GM21737 (cell line): ENCODE data around the gene PDCD5.
"Not testable (repeated sequence)": the region's sequence is repeated elsewhere in the genome, so short reads cannot be mapped to it uniquely, and the experiment has no call there.

Experiments
- ATAC-seq: cut with Tn5 transposase; IDR thresholded peaks from one replicate; pipeline ENCODE4 v1.9.1; 2021; ENCODE audit warnings: mild to moderate bottlenecking, moderate library complexity; ENCODE audit not compliant: unreplicated experiment

The PDCD5 gene, protein sequence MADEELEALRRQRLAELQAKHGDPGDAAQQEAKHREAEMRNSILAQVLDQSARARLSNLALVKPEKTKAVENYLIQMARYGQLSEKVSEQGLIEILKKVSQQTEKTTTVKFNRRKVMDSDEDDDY

DNA sequence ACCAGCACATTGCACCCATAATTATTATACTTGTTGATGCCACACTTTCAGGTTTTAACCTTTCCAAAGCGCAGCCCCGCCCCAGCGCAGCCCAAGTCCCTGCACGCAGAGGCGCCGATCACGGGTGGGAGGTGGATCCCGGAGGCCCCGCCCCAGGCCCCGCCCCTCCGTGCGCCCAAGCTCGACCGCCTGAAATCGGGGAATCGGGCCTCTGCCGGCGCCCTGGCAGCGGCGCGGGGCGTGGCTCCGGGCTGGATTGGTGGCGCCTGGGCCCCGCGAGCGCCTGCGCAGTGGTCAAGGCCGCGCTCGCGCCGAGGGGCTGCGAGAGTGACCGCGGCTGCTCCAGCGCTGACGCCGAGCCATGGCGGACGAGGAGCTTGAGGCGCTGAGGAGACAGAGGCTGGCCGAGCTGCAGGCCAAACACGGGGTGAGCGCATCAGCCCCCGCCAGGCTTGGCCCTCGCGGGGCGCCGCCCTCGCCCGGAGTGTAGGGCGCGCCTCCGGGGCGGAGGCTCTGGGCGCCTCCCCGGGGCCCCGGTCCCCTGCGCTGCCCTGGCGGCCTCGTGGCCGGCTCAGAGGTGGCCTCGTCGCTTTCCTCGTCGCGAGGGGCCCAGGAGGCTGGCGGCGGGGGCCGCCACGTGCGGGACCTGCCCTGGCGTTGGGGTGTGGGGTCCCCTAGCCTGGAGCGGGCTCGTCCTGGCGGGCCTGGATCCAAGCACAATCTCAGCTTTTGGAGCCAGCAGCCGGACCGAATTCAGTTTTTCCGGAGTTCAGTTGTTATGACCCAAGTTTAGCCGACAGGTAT, at the start of gene PDCD5:
Gene PDCD5, plus strand, starts transcription at position 290 of the 804 bp plus-strand sequence. Its CDS starts 72 bp downstream, at position 362.
- peak; percentile 88 for ATAC-seq

DNA sequence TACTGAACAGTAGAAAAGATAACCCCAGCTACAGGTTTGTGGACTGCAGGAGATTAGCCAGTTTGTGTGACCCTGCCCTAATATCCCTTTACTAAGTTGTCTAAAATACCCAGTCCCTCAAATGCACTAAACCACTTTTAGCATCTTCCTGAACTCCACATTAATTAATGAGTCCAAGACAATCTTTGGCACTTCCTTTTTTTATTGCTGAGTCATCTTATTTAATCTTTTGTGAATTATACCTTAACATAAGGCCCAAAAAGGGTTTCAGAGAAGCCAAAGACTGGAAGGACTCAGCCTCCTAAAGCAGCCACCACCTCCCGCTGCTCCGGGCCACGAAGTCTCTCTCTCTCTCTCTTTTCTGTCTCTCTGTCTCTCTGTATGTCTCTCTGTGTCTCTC, 48.8 kb upstream of the PDCD5 start:
- no peak for ATAC-seq

DNA sequence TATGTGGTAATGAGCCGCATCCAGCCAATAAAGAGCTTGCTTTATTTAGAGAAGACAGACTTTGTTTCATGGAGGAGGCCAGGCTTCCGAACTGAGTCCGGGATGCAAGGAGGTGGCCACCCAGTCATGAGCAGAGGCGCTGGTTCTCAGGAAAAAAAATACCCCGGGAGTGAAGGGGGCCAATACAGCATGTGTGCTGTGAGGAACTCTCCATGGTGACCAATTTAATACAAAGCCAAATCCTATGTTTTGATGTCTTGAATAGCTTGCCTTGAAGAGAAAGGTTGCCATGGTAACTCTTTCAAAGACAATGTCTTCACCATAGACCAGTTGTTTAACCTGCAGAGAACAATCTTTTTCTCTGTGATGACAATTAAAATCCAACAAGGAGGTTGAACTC, 43.4 kb upstream of the PDCD5 start:
- no peak for ATAC-seq

DNA sequence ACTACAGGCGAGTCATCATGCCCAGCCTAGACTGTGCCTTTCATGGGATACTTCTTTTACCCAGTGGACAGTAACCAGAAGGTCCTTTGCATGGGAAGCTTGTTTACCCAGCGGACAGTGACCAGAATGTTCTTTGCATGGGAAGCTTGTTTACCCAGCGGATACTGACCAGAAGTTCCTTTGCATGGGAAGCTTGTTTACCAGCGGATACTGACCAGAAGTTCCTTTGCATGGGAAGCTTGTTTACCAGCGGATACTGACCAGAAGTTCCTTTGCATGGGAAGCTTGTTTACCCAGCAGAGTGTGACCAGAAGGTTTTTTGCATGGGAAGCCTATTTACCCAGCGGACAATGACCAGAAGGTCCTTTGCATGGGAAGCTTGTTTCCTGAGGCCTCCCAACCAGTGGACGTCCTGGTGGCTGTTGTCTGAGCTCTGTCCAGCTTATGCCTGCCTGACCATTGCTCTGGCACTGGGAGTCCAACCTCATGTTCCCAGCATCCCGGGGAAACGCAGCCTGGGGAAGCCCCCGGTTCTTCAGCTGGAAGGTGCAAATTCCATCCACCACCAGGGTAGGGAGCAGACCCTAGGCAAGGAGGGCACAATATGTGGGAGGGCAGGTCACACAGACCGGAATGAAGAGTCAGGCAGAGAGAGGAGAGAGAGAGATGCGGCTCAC, 41.6 kb upstream of the PDCD5 start:
- no peak for ATAC-seq

DNA sequence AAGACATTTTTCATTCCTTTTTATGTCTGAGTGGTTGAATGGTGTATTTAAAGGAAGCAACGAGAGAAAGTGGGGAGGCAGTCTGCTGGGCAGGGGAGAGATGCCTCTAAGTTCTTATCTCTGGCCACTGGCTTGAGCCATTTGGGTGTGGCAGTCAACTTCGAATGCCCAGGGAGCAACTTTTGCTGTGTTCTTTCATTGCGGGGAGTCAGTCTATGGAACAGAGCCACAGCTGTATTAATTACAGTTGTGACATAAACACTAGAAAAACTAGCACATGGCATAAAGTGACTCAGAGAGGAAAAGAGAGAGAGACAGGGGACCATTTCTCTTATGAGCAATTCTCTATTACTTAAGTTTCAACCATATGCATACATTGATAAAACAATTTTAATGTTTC, 40.4 kb upstream of the PDCD5 start:
- ATAC-seq = no peak

DNA sequence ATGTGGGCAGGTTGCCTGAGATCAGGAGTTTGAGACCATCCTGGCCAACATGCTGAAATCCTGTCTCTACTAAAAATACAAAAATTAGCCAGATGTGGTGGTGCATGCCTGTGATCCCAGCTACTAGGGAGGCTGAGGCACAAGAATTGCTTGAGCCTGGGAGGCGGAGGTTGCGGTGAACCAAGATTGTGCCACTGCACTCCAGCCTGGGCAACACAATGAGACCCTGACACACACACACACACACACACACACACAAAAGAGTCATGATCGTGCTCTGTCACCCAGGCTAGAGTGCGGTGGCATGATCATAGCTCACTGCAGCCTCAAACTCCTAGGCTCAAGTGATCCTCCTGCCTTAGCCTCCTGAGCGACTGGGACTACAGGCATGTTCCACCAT, 39.6 kb upstream of the PDCD5 start:
- not testable (repeated sequence) for ATAC-seq

DNA sequence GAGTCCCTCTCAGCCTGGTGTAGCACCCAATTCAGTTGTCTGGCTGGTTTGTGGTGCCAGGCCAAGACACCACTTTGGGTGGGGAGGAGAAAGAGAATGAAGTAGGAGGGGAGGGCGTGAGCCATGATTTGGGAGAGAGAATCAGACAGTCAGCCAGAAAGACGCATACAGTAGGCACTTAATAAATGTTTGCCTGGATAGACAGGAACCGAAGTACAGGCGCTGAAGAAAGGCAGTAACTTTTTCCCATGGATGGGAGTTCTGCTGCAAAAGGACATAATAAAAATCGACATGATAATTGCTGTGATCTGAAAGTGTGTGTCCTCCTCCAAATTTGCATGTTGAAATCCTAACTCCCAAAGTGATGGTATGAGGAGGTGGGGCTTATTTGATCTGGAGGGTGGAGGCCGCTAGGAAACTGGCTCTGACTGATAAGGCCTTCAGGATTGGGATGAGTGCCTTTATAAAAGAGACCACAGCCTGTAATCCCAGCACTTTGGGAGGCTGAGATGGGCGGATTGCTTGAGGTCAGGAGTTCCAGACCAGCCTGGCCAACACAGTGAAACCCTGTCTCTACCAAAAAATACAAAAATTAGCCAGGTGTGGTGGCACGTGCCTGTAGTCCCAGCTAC, 38.4 kb upstream of the PDCD5 start:
- no peak for ATAC-seq

DNA sequence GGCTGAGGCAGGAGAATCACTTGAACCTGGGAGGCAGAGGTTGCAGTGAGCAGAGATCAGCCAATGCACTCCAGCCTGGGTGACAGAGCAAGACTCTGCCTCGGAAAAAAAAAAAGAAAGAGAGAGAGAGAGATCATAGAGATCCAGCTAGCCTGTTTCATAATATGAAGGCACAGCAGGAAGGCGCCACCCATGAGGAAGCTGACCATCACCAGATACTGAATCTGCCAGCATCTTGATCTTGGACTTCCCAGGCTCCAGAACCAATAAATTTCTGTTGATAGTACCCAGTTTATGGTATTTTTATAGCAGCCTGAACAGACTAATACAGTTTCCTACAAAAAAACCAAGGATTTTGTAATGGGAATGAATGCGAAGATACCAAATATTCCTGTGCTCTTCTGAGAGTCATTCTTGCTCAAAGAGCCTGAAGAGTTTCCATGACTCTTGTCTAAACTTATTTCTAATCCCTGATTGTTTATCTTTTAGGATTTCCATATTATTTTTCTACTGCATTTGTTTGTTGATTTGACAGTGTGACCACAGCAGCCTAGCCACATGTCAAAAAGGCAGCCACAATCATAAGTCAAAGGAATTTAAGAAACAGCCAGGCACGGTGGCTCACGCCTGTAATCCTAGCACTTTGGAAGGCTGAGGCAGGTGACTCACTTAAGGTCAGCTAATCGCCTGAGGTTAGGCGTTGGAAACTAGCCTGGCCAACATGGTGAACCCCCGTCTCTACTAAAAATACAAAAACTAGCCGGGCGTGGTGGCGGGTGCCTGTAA, 37.7 kb upstream of the PDCD5 start:
- no peak for ATAC-seq

DNA sequence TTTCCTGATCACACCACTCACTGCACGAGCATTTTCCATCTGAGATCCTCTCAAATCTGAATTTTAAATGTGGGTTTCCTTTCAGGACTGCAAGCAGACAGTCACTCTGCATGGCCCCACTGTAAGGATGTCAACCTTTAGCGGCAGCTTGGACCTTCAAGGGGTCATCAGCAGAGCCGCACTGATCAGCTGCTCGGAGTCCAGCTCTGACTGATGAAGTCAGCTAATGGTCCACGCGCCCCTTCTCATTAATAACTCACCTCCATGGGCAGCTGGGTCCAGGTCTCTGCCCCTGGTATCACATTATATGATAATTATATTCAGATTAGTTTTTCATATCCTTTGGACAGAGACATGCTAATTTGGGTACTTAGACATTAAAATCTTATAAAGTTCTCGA, 36.1 kb upstream of the PDCD5 start:
- no peak for ATAC-seq

DNA sequence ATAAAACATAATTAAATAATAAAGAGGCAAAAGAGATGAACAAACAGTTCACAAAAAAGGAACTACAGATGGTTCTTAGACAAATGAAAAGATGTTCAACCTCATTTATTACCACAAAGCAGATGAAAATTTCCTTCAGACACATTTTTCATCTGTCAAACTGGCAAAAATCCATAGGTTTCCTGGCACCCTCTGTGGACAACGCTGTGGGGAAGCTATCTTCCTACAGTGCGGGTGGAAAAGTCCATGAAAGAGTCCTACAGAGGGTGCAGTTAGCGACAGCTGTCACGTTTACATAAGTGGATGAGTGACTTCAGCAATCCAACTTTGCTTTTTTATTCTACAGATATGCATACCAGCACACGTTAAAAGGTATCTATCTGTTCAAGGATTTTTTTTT, 30.3 kb upstream of the PDCD5 start:
- ATAC-seq = no peak

DNA sequence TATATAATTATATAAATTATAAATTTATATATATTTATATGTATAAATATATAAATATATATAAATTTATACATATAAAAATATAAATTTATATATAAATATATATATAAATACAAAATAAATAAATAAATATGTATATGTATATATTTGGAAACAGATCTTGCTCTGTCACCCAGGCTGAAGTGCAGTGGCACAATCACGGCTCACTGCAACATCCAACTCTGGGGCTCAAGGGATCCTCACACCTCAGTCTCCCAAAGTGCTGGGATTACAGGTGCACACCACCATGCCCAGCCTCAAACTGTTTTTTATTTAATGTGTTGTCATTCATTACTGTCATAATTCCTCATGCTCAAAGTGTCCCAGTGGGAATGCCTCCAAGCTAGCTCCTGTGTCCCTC, 25.2 kb upstream of the PDCD5 start:
- ATAC-seq = no peak

DNA sequence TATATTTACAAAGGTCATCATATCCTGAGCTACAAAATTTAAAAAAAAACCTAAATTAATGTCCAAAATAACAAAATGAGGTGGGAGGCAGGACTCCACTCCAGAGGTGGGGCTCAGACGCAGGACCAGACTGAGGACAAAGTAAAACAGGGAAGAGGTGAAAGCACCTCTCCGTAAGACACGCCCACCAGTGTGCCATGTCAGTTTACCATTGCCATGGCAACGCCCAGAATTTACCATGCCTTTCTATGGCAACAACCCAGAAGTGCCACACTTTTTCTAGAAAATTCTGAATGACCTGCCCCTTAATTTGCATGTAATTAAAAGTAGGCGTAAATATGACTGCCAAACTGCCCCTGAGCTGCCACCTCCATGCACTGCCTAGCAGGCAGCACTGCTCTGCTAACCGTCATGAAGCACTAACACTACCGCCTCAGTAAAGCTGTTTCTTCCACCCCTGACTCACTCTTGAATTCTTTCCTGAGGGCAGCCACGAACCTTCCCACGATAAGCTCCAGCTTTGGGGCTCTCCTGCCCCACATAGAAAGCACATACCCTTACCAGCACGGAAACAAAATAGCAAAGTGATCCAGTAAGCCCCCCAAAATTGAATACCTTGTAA, 22.3 kb upstream of the PDCD5 start:
- no peak for ATAC-seq

DNA sequence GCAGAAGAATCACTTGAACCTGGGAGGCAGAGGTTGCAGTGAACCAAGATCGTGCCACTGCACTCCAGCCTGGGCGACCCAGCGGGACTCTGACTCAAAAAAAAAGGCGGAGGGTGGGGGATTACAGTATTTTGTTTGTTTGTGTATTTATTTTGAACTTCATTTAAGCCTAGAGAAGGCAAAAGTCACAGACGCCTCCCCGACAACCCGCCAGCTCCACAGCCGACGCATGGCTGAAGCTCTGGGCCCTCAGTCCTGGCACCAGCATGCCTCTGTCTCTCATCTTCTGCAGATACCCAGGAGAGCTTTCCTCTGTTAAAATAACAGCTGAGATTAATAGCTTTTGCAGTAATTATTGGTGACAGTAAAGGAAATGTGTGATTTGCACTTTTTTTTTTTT, 17.2 kb upstream of the PDCD5 start:
- ATAC-seq = no peak

DNA sequence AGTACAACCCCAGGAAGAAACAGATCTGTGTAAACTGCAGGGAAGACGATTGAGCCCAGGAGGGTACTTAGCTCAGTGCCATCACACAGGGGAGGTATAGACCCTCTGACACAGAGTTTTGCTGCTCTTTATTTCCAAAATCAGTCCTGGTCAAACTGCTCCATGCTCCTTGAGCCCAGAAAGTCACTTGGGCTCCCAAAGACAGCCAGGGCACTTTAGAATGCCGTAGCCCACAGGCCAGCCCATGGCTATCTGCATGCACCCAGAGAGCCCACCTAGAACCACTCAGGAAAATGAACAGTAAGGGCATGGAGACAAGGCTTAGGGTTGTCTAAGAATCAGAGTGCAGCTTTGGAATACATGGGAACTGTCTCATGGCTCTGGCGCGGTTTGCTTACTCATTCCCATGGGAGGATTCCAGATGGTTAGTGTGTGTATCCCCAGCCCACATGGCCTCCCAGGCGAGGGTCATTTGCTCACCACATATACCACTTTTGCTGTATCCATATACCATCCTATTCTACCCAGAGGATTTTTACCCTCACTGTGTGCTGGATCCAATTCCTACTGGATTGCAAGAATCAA, 14.7 kb upstream of the PDCD5 start:
- no peak for ATAC-seq

DNA sequence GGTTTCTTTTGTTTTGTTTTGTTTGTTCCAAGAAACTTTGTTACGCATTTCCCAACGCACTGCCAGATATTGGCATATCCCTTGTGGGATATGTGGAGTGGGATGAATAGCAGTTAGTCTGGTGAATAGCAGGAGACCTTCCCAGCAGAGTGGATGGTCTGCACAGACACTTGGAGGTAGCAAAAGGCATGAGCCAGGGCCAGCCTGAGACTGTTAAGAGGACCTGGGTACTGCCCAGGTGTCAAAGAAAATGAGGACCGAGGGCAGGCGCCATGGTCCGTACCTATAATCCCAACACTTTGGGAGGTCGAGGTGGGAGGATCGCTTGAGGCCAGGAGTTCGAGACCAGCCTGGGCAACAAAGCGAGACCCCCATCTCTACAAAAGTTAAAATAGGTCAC, 13.5 kb upstream of the PDCD5 start:
- ATAC-seq = no peak

DNA sequence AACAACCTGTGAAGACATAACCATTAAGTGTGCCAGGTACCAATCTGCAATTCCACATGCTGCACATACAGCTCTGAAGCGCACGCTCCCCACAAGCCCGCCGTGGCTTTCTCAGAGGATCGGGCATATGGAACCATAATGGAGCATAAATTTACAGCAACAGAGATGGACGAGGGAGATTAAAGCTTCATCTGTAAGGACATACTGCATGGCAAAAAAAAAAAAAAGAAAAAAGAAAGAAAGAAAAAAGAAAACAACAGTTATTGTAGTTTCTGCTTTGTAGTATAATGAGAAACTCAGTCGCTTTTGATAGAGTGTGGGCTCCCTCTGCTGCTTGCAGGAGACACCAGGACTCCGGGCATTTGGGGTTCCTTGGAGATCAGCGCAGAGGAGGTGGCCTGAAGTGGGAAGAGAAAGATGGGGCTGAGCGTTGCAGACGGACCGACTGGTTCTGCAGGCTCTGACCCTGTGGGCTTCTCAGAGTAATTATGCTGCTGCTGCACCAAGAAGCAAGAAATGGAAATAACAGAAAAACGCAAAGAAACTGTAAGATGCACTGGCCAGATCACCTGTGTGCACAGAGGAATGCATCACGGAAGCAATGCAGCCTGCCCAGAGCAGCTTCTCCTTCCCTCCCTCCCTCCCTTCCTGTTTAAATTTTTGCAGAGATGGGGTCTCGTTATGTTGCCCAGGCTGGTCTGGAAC, 10.8 kb upstream of the PDCD5 start:
- ATAC-seq = no peak

DNA sequence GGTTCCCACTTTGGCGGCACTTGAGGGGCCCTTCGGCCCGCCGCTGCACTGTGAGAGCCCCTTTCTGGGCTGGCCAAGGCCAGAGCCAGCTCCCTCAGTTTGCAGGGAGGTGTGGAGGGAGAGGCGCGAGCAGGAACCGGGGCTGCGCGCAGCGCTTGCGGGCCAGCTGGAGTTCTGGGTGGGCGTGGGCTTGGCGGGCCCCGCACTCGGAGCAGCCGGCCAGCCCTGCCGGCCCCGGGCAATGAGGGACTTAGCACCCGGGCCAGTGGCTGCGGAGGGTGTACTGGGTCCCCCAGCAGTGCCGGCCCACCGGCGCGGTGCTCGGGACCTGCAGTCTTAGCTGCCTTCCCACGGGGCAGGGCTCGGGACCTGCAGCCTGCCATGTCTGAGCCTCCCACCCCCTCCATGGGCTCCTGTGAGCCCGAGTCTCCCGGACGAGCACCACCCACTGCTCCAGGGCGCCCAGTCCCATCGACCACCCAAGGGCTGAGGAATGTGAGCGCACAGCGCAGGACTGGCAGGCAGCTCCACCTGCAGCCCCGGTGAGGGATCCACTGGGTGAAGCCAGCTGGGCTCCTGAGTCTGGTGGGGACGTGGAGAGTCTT, 9.4 kb upstream of the PDCD5 start:
- ATAC-seq = not testable (repeated sequence)

DNA sequence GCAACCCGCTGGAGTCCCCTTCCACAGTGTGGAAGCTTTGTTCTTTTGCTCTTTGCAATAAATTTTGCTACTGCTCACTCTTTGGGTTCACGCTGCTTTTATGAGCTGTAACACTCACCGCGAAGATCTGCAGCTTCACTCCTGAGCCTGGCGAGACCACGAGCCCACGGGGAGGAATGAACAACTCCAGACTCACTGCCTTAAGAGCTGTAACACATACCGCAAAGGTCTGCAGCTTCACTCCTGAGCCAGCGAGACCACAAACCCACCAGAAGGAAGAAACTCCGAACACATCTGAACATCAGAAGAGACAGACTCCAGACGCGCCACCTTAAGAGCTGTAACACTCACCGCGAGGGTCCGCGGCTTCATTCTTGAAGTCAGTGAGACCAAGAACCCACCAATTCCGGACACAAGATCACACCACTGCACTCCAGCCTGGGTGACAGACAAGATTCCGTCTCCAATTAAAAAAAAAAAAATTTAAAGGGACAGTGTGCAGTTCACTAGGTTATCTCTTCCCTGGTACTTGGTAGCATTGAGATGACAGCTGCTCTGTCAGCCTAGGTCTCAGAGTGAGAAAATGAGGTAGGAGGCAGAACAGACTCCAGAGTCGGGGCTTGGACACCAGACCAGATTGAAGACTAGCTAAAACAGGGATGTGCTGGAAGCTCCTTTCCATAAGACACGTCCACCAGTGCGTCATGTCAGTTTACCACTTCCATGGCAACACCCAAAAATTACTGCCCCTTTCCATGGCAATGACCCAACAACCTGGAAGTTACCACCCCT, 8.1 kb upstream of the PDCD5 start:
- not testable (repeated sequence) for ATAC-seq

DNA sequence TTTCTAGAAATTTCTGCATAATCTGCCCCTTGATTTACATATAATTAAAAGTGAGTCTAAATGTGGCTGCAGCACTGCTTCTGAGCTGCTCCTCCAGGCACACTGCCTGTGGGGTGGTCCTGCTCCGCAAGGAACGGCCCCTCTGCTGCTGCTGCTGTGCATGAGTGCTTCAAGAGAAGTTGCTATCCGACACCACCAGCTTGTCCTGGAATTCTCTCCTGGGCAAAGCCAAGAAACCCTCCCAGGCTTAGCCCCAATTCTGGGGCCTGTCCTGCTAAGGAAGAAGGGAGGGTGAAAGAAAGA, 7.5 kb upstream of the PDCD5 start:
- ATAC-seq = no peak
